Chondrocyte (in vitro differentiated cells): ENCODE results near the gene POLA1. TPM values are rescaled to one million over a fixed set of nuclear protein-coding genes. Genes with fewer than 3 reads are reported as not detected.
A peak's percentile ranks its signal among the peaks of the same experiment; 100 is the strongest.

Source experiments
- DNase-seq: peaks from one replicate; pipeline ENCODE4 v3.0.0; 2021; ENCODE audit warnings: mixed read lengths, low spot score
- H3K27ac Mint-ChIP-seq: one replicate; pipeline ENCODE4 v1.8.0; 2021; ENCODE audit warnings: mild to moderate bottlenecking, moderate library complexity, mixed read lengths; ENCODE audit not compliant: unreplicated experiment
- H3K27me3 Mint-ChIP-seq: 2 replicates; pipeline ENCODE4 v1.8.0; 2021; ENCODE audit warnings: low read depth, mixed read lengths
- H3K36me3 Mint-ChIP-seq: 2 replicates; pipeline ENCODE4 v1.8.0; 2021; ENCODE audit warnings: low read depth, mixed read lengths
- H3K4me1 Mint-ChIP-seq: 2 replicates; pipeline ENCODE4 v1.8.0; 2021; ENCODE audit warnings: low read depth, mild to moderate bottlenecking, mixed read lengths
- H3K4me3 Mint-ChIP-seq: one replicate; pipeline ENCODE4 v1.8.0; 2021; ENCODE audit warnings: mild to moderate bottlenecking, moderate library complexity, mixed read lengths; ENCODE audit not compliant: unreplicated experiment
- H3K9me3 Mint-ChIP-seq: 2 replicates; pipeline ENCODE4 v1.8.0; 2021; ENCODE audit warnings: low read depth, mixed read lengths
- total RNA-seq: library from RNA; stranded (reverse); gene quantifications from 3 replicates; pipeline ENCODE4 v1.2.1, GENCODE V29; 2021
- TF ChIP-seq, protein P1 (sequence below): fragments of 200-600 bp; sonication (generic); IDR thresholded peaks from 2 replicates; pipeline ENCODE4 v1.5.0; 2021; ENCODE audit warnings: antibody characterized with exemption, mild to moderate bottlenecking, moderate library complexity

The POLA1 gene
- total RNA-seq, 1 donor from 2014 or later = 10.8 TPM

- TF ChIP-seq, protein P1, sequence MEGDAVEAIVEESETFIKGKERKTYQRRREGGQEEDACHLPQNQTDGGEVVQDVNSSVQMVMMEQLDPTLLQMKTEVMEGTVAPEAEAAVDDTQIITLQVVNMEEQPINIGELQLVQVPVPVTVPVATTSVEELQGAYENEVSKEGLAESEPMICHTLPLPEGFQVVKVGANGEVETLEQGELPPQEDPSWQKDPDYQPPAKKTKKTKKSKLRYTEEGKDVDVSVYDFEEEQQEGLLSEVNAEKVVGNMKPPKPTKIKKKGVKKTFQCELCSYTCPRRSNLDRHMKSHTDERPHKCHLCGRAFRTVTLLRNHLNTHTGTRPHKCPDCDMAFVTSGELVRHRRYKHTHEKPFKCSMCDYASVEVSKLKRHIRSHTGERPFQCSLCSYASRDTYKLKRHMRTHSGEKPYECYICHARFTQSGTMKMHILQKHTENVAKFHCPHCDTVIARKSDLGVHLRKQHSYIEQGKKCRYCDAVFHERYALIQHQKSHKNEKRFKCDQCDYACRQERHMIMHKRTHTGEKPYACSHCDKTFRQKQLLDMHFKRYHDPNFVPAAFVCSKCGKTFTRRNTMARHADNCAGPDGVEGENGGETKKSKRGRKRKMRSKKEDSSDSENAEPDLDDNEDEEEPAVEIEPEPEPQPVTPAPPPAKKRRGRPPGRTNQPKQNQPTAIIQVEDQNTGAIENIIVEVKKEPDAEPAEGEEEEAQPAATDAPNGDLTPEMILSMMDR = peak; percentile 15
- DNase-seq = no peak
- Mint-ChIP-seq H3K4me1 (peaks cover 28% of the 10 kb centered on the region), H3K36me3 (peaks cover 9% of the 10 kb centered on the region), H3K27me3 (peaks cover 74% of the 10 kb centered on the region), H3K4me3 (peak overlapping the region; percentile 59), H3K27ac (peak overlapping the region; percentile 41), H3K9me3 (no peaks in the 10 kb centered on the region)
These were observed 311.9 kb downstream of the POLA1 start for GRCh38 chrX:25005382-25006185.

DNA sequence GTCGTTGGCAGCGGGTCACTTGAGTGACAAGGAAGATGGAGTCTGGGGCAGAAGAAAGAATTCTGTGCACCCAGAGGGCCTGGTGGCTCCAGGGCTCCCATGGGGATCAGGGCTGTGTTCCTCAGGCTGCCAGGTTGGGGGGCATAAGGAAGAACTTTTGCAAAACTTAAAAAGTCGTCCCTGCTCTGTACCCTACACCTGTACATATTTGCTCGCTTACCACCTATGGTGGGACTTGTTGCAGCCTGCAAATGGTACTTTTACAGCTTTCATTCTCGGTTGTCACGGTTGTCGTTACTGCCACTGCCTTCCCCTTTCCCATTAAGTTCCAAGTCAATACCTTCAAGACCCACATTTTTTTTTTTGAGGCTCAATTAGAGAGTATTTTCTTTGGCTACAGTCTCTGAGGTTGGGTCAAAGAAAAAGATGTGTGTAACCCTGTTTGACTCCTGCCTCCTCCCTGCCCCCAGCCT, 312.9 kb downstream of the POLA1 start:
- Mint-ChIP-seq H3K36me3 (peaks cover 5% of the 10 kb centered on the region), H3K27ac (no peak overlapping the region), H3K4me3 (peak overlapping the region; percentile 22), H3K4me1 (peaks cover 29% of the 10 kb centered on the region), H3K9me3 (no peaks in the 10 kb centered on the region), H3K27me3 (peaks cover 75% of the 10 kb centered on the region)
- DNase-seq = no peak
- TF ChIP-seq, protein P1 = no peak

GRCh38 chrX:25007059-25008053, 313.6 kb downstream of the POLA1 start:
- Mint-ChIP-seq H3K27me3 (peaks cover 77% of the 10 kb centered on the region), H3K9me3 (no peaks in the 10 kb centered on the region), H3K27ac (no peak overlapping the region), H3K4me3 (peak overlapping the region; percentile 22), H3K4me1 (peaks cover 34% of the 10 kb centered on the region), H3K36me3 (peaks cover 3% of the 10 kb centered on the region)
- DNase-seq = no peak
- TF ChIP-seq, protein P1 = no peak

DNA sequence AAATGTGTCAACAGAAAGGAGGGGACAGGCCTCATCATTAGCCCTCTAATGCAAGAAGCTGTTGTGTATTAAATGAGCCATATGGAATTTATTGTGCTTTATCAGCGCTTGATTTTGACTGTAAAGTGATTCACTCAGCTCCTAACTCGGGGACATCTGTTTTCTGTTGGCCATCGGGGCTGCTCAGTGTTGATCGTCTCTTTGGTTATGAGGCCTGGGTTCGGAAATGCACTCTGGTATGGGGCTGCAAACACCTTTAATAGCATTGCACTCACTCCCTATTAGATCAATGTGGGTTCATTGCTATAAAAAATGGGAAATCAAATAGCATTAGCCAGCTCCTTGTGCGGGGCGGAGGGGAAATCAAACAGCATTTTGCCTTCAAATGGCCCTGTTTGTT, 315.7 kb downstream of the POLA1 start:
- TF ChIP-seq, protein P1 = no peak
- Mint-ChIP-seq H3K9me3 (no peaks in the 10 kb centered on the region), H3K4me3 (no peak overlapping the region), H3K36me3 (peaks cover 1% of the 10 kb centered on the region), H3K27ac (no peak overlapping the region), H3K27me3 (peaks cover 74% of the 10 kb centered on the region), H3K4me1 (peaks cover 37% of the 10 kb centered on the region)
- DNase-seq = no peak
